ENCODE results near the gene C17orf78. TPM values are rescaled to one million over a fixed set of nuclear protein-coding genes. Genes with fewer than 3 reads are reported as not detected.
"Not testable (repeated sequence)": the region's sequence is repeated elsewhere in the genome, so short reads cannot be mapped to it uniquely, and the experiment has no call there.

Gene C17orf78
- total RNA-seq, 2 experiments from 2014 or later = not detected

- no peak for DNase-seq
- TF ChIP-seq CTCF (IDR thresholded peaks at IDR 0.05) = no peak
- H3K27me3 Mint-ChIP-seq = no peaks in the 10 kb centered on the region
- intact Hi-C loops (cut with micrococcal nuclease) = no loop called here
- POLR2A ChIA-PET = interaction anchor here (0.5 to 2.7 kb wide), 3 partner anchors 9 to 96 kb away, joined by 3 to 7 read pairs (median 4); no protein-coding TSS in a partner anchor
- peaks cover 25% of the 10 kb centered on the region for H3K36me3 Mint-ChIP-seq (ENCODE audit: low read depth)
- no peak overlapping the region for H3K4me3 Mint-ChIP-seq
- ATAC-seq = no peak
- CTCF ChIA-PET = interaction anchor here (1.1 kb wide), 1 partner anchor 25 kb away, joined by 3 read pairs; no protein-coding TSS in a partner anchor
- peaks cover 2% of the 10 kb centered on the region for H3K9me3 Mint-ChIP-seq
- H3K27ac Mint-ChIP-seq = no peak overlapping the region
- peaks cover 14% of the 10 kb centered on the region for H3K4me1 Mint-ChIP-seq (ENCODE audit: low read depth)
Observed at GRCh38 chr17:37342589-37342988, 33.2 kb upstream of the C17orf78 start.

GRCh38 chr17:37344519-37344918 lies 31.3 kb upstream of the C17orf78 start:
- POLR2A ChIA-PET = interaction anchor here (1.0 to 2.7 kb wide), 3 partner anchors 8 to 14 kb away, joined by 3 to 7 read pairs (median 4); no protein-coding TSS in a partner anchor
- no peak overlapping the region for H3K27ac Mint-ChIP-seq
- H3K4me3 Mint-ChIP-seq = no peak overlapping the region
- H3K36me3 Mint-ChIP-seq (ENCODE audit: low read depth) = peaks cover 19% of the 10 kb centered on the region
- CTCF ChIA-PET = interaction anchor here (1.0 to 1.7 kb wide), 2 partner anchors 15 to 29 kb away, joined by 3 to 5 read pairs; no protein-coding TSS in a partner anchor
- ATAC-seq (no peak), DNase-seq (no peak)
- no peak for TF ChIP-seq CTCF (IDR thresholded peaks at IDR 0.05)
- intact Hi-C loops (cut with micrococcal nuclease) = no loop called here
- peaks cover 15% of the 10 kb centered on the region for H3K4me1 Mint-ChIP-seq (ENCODE audit: low read depth)
- H3K27me3 Mint-ChIP-seq = no peaks in the 10 kb centered on the region
- peaks cover 2% of the 10 kb centered on the region for H3K9me3 Mint-ChIP-seq

- H3K9me3 Mint-ChIP-seq; H3K27me3 Mint-ChIP-seq; intact Hi-C loops (cut with micrococcal nuclease); DNase-seq; H3K27ac Mint-ChIP-seq; ATAC-seq; H3K4me3 Mint-ChIP-seq; POLR2A ChIA-PET: not testable (repeated sequence)
- Mint-ChIP-seq H3K36me3 (ENCODE audit: low read depth) (peaks cover 17% of the 10 kb centered on the region), H3K4me1 (ENCODE audit: low read depth) (peaks cover 15% of the 10 kb centered on the region)
- CTCF ChIA-PET = interaction anchor here (2.0 kb wide), 1 partner anchor 26 kb away, joined by 7 read pairs; no protein-coding TSS in a partner anchor
Observed at GRCh38 chr17:37346863-37347402, 28.9 kb upstream of the C17orf78 start.

GRCh38 chr17:37356796-37357569 lies 18.8 kb upstream of the C17orf78 start:
- not testable (repeated sequence) for ATAC-seq

GRCh38 chr17:37358098-37358829 lies 17.5 kb upstream of the C17orf78 start:
- Mint-ChIP-seq H3K4me1 (ENCODE audit: low read depth) (peaks cover 24% of the 10 kb centered on the region), H3K4me3 (peak overlapping the region; percentile 96), H3K9me3 (no peaks in the 10 kb centered on the region), H3K27ac (peak overlapping the region; percentile 91), H3K27me3 (no peaks in the 10 kb centered on the region), H3K36me3 (ENCODE audit: low read depth) (peaks cover 20% of the 10 kb centered on the region)
- ATAC-seq (no peak), DNase-seq (peak; percentile 71)
- no peak for TF ChIP-seq CTCF (IDR thresholded peaks at IDR 0.05)
- intact Hi-C loops (cut with micrococcal nuclease) = loop anchor here (5.0 kb wide), 1 partner anchor 49 kb away; the partner anchor contains the start of genes ACACA and TADA2A
- POLR2A ChIA-PET = interaction anchor here (0.6 to 2.1 kb wide), 10 partner anchors 9 to 122 kb away, joined by 3 to 7 read pairs (median 4); no protein-coding TSS in a partner anchor
- CTCF ChIA-PET = interaction anchor here (0.7 to 2.6 kb wide), 8 partner anchors 10 to 55 kb away, joined by 3 to 18 read pairs (median 3); no protein-coding TSS in a partner anchor

More at GRCh38 chr17:37356796-37357569, 18.8 kb upstream of the C17orf78 start:
- H3K36me3 Mint-ChIP-seq (ENCODE audit: low read depth) = peaks cover 20% of the 10 kb centered on the region
- intact Hi-C loops (cut with micrococcal nuclease) = loop anchor here (5.0 kb wide), 1 partner anchor 50 kb away; the partner anchor contains the start of genes ACACA and TADA2A
- H3K27ac Mint-ChIP-seq, H3K27me3 Mint-ChIP-seq, DNase-seq, CTCF ChIA-PET, H3K9me3 Mint-ChIP-seq: not testable (repeated sequence)
- H3K4me3 Mint-ChIP-seq = peak overlapping the region; percentile 96
- H3K4me1 Mint-ChIP-seq (ENCODE audit: low read depth) = peaks cover 24% of the 10 kb centered on the region
- POLR2A ChIA-PET = interaction anchor here (0.6 to 1.6 kb wide), 2 partner anchors 20 to 72 kb away, joined by 3 to 5 read pairs; no protein-coding TSS in a partner anchor
